Measurements from ENCODE around the gene CCDC127.

DNA sequence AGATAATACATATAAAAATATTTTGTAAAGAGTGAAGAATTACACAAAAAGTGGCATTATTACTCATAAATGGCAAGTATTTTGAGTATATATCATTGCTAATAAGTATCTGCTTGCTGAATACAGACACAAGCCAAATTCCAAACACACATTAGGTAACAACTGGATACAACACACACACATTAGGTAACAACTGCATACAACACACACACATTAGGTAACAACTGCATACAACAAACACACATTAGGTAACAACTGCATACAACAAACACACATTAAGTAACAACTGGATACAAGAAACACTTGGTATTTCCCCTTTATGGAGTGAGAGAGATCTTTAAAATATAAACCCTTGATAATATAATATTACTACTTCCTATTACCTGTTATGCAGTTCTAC, 13.5 kb downstream of the CCDC127 start:
- no peak for TF ChIP-seq POLR2A (IDR thresholded peaks at IDR 0.05)
- no peak for TF ChIP-seq CTCF (IDR thresholded peaks at IDR 0.05)
